ENCODE results near the gene SLC30A4. TPM values are rescaled to one million over a fixed set of nuclear protein-coding genes. Genes with fewer than 3 reads are reported as not detected.

SLC30A4 gene
- polyA plus RNA-seq, 2 of the 4 experiments (the other 2 are of a cell fraction) = 2.2 to 3.1 TPM

DNA sequence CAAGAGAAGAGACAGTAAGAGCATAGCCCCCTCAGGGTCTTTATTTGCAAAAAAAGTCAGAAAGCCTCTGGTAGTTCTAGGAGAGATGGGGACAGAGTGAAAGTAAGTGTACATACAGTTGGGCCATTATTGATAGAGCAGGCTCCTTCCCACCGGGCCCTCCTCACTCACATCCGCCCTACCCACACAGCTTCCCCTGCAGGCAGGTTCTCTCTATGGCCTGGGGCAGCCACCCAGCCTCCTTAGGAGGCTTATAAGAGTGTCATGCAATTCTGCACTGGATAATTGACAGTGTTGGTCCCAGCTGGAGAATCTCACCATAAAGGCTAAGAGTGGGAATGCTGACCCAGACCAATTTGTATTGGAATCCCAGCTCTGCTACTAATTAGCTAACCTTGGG lies 49.5 kb downstream of the SLC30A4 start:
- FAIRE-seq (no peak), DNase-seq (ENCODE audit: low read depth in 1 of 2, low spot score in 1 of 2) (no peak), ATAC-seq (no peak)
- ChIA-PET POLR2A (no interaction called here), CTCF (interaction anchor here (0.9 to 4.4 kb wide), 3 partner anchors 8 to 141 kb away, joined by 7 to 20 read pairs (median 9); no protein-coding TSS in a partner anchor)
- H3K4me2 ChIP-seq = no peak overlapping the region
- no peaks in the 10 kb centered on the region for H3K4me1 ChIP-seq
- no peak overlapping the region for H3K4me3 ChIP-seq
- 96% methylated on average over 2 of the region's 2 CpGs for WGBS (ENCODE audit: missing lambda C conversion rate)
- no peaks in the 10 kb centered on the region for H3K9me3 ChIP-seq
- TF ChIP-seq EHF (CRISPR knock-in tag; IDR thresholded peaks at IDR 0.05) = no peak
- no peak for TF ChIP-seq RAD21 (conservative IDR thresholded peaks at IDR 0.05 in 1 of 2, IDR thresholded peaks at IDR 0.05 in 1 of 2)
- no peak for TF ChIP-seq ZNF302 (CRISPR knock-in tag; IDR thresholded peaks at IDR 0.05)
- no peak for TF ChIP-seq HOXB13 (CRISPR knock-in tag; IDR thresholded peaks at IDR 0.05; ENCODE audit: low read depth)
- TF ChIP-seq SREBF2 (IDR thresholded peaks at IDR 0.05) = no peak
- TF ChIP-seq PHF8 (IDR thresholded peaks at IDR 0.05; ENCODE audit: borderline replicate concordance, low read depth) = no peak
- TF ChIP-seq BHLHE40 (IDR thresholded peaks at IDR 0.05; ENCODE audit: low read depth, low read length) = no peak
- no peak for TF ChIP-seq ZSCAN20 (CRISPR knock-in tag; IDR thresholded peaks at IDR 0.05)
- no peak for TF ChIP-seq HES2 (IDR thresholded peaks at IDR 0.05)
- TF ChIP-seq EHMT2 (IDR thresholded peaks at IDR 0.05; ENCODE audit: low read depth) = no peak
- TF ChIP-seq CHD2 (IDR thresholded peaks at IDR 0.05; ENCODE audit: low read length, partially characterized antibody) = no peak
- TF ChIP-seq RCOR1 (IDR thresholded peaks at IDR 0.05; ENCODE audit: low read depth, low read length) = no peak
- no peak for TF ChIP-seq CHD4 (IDR thresholded peaks at IDR 0.05; ENCODE audit: borderline replicate concordance)
- TF ChIP-seq FOXS1 (CRISPR knock-in tag; IDR thresholded peaks at IDR 0.05) = no peak
- TF ChIP-seq HEYL (CRISPR knock-in tag; IDR thresholded peaks at IDR 0.05) = no peak
- no peak for TF ChIP-seq CBX2 (IDR thresholded peaks at IDR 0.05; ENCODE audit: borderline replicate concordance, low read depth)
- H3K27ac ChIP-seq = no peak overlapping the region

GRCh38 chr15:45471151-45471550 lies 51.4 kb downstream of the SLC30A4 start:
- H3K4me2 ChIP-seq = no peak overlapping the region
- no peak for DNase-seq (ENCODE audit: low read depth in 1 of 2, low spot score in 1 of 2)
- CTCF ChIA-PET = interaction anchor here (4.4 kb wide), 1 partner anchor 13 kb away, joined by 20 read pairs; no protein-coding TSS in a partner anchor
- H3K4me3 ChIP-seq = no peak overlapping the region
- no peaks in the 10 kb centered on the region for H3K4me1 ChIP-seq
- TF ChIP-seq, protein P1, sequence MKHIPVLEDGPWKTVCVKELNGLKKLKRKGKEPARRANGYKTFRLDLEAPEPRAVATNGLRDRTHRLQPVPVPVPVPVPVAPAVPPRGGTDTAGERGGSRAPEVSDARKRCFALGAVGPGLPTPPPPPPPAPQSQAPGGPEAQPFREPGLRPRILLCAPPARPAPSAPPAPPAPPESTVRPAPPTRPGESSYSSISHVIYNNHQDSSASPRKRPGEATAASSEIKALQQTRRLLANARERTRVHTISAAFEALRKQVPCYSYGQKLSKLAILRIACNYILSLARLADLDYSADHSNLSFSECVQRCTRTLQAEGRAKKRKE (CRISPR knock-in tag; IDR thresholded peaks at IDR 0.05; ENCODE audit: low read depth) = no peak
- TF ChIP-seq MYC (IDR thresholded peaks at IDR 0.05; ENCODE audit: borderline replicate concordance, low read length) (no peak), CHD2 (IDR thresholded peaks at IDR 0.05; ENCODE audit: low read length, partially characterized antibody) (no peak), MAZ (IDR thresholded peaks at IDR 0.05; ENCODE audit: borderline replicate concordance, low read depth, low read length) (no peak), HOXB5 (CRISPR knock-in tag; IDR thresholded peaks at IDR 0.05) (no peak)
- TF ChIP-seq, protein P2, sequence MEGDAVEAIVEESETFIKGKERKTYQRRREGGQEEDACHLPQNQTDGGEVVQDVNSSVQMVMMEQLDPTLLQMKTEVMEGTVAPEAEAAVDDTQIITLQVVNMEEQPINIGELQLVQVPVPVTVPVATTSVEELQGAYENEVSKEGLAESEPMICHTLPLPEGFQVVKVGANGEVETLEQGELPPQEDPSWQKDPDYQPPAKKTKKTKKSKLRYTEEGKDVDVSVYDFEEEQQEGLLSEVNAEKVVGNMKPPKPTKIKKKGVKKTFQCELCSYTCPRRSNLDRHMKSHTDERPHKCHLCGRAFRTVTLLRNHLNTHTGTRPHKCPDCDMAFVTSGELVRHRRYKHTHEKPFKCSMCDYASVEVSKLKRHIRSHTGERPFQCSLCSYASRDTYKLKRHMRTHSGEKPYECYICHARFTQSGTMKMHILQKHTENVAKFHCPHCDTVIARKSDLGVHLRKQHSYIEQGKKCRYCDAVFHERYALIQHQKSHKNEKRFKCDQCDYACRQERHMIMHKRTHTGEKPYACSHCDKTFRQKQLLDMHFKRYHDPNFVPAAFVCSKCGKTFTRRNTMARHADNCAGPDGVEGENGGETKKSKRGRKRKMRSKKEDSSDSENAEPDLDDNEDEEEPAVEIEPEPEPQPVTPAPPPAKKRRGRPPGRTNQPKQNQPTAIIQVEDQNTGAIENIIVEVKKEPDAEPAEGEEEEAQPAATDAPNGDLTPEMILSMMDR (IDR thresholded peaks at IDR 0.05) = no peak
- no peaks in the 10 kb centered on the region for H3K9me3 ChIP-seq
- no peak for ATAC-seq
- FAIRE-seq = no peak
- POLR2A ChIA-PET = no interaction called here
- WGBS (ENCODE audit: missing lambda C conversion rate) = 93% methylated on average over 8 of the region's 8 CpGs
- H3K27ac ChIP-seq = no peak overlapping the region

DNA sequence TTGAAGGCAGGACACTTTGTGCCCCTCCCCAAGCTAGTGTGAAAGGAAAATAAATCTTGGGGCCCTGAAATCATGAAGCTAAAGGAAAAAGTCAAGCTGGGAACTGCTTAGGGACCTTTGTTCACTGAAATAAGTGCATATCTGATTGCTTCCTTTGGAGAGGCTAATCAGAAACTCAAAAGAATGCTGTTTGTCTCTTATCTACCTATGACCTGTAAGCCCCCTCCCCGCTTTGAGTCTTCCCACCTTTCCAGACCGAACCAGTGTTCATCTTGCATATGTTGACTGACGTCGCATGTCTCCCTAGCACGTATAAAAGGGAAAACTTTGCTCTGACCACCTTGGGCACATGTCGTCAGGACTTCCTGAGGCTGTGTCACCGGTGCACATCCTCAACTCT lies 53.1 kb downstream of the SLC30A4 start:
- DNase-seq (ENCODE audit: low read depth in 1 of 2, low spot score in 1 of 2) (no peak), FAIRE-seq (no peak), ATAC-seq (no peak)
- ChIA-PET CTCF (interaction anchor here (1.0 to 1.4 kb wide), 2 partner anchors 38 to 52 kb away, joined by 3 to 7 read pairs; no protein-coding TSS in a partner anchor), POLR2A (no interaction called here)
- H3K9me3 ChIP-seq = no peaks in the 10 kb centered on the region
- no peaks in the 10 kb centered on the region for H3K4me1 ChIP-seq
- no peak overlapping the region for H3K27ac ChIP-seq
- H3K4me3 ChIP-seq = no peak overlapping the region
- H3K4me2 ChIP-seq = no peak overlapping the region
- WGBS (ENCODE audit: missing lambda C conversion rate) = 82% methylated on average over 7 of the region's 7 CpGs
- TF ChIP-seq CBX2 (IDR thresholded peaks at IDR 0.05; ENCODE audit: borderline replicate concordance, low read depth) (no peak), HOXB13 (CRISPR knock-in tag; IDR thresholded peaks at IDR 0.05; ENCODE audit: low read depth) (no peak), NPAS2 (CRISPR knock-in tag; IDR thresholded peaks at IDR 0.05; ENCODE audit: borderline replicate concordance) (no peak), POLR2AphosphoS2 (conservative IDR thresholded peaks at IDR 0.05; ENCODE audit: low read length) (no peak), PBX3 (IDR thresholded peaks at IDR 0.05) (no peak), HEYL (CRISPR knock-in tag; IDR thresholded peaks at IDR 0.05) (no peak), FOSL2 (IDR thresholded peaks at IDR 0.05) (no peak), FOSL2 (CRISPR knock-in tag; IDR thresholded peaks at IDR 0.05) (no peak), RNF2 (IDR thresholded peaks at IDR 0.05; ENCODE audit: borderline replicate concordance, low read depth) (no peak), HES2 (IDR thresholded peaks at IDR 0.05) (no peak), POLR2A (IDR thresholded peaks at IDR 0.05; ENCODE audit: low read length) (no peak), CHD4 (IDR thresholded peaks at IDR 0.05; ENCODE audit: borderline replicate concordance) (no peak), ZFP36 (IDR thresholded peaks at IDR 0.05; ENCODE audit: borderline replicate concordance, partially characterized antibody) (no peak), E2F6 (IDR thresholded peaks at IDR 0.05; ENCODE audit: borderline replicate concordance, low read depth) (no peak), NR3C1 (IDR thresholded peaks at IDR 0.05) (no peak)
